H9 (cell line): ENCODE results near the gene SERPINE2. TPM values are rescaled to one million over a fixed set of nuclear protein-coding genes. Genes with fewer than 3 reads are reported as not detected.

ENCODE experiments used
- DNase-seq: peaks from one replicate; pipeline ENCODE4 v3.0.0-alpha.2; 2017
- H2AFZ ChIP-seq: one replicate; pipeline ENCODE4 v1.6.1; 2013; ENCODE audit warnings: mild to moderate bottlenecking, low read length, control low read depth, moderate library complexity
- H2AK5ac ChIP-seq: 2 replicates; pipeline ENCODE4 v1.6.1; 2013; ENCODE audit warnings: low read length, control low read depth, mixed read lengths; ENCODE audit not compliant: insufficient read length
- H2BK120ac ChIP-seq: one replicate; pipeline ENCODE4 v1.6.1; 2013; ENCODE audit warnings: low read depth, mild to moderate bottlenecking, low read length, control low read depth, inconsistent platforms; ENCODE audit not compliant: poor library complexity, severe bottlenecking
- H2BK12ac ChIP-seq: 2 replicates; pipeline ENCODE4 v1.6.1; 2013; ENCODE audit warnings: low read length, control low read depth, mixed read lengths, low read depth; ENCODE audit not compliant: insufficient read length
- H2BK15ac ChIP-seq: 2 replicates; pipeline ENCODE4 v1.6.1; 2013; ENCODE audit warnings: low read depth, low read length, control low read depth
- H2BK20ac ChIP-seq: one replicate; pipeline ENCODE4 v1.6.1; 2013; ENCODE audit warnings: low read depth, mild to moderate bottlenecking, low read length, control low read depth, inconsistent platforms; ENCODE audit not compliant: poor library complexity, severe bottlenecking
- H2BK5ac ChIP-seq: 2 replicates; pipeline ENCODE4 v1.6.1; 2013; ENCODE audit warnings: low read length, control low read depth, mixed read lengths; ENCODE audit not compliant: insufficient read length
- H3K14ac ChIP-seq: 2 replicates; pipeline ENCODE4 v1.6.1; 2013; ENCODE audit warnings: low read length, control low read depth; ENCODE audit not compliant: insufficient read depth
- H3K18ac ChIP-seq: 2 replicates; pipeline ENCODE4 v1.6.1; 2013; ENCODE audit warnings: low read depth, mild to moderate bottlenecking, mixed read lengths, low read length, control low read depth; ENCODE audit not compliant: insufficient read length
- H3K23ac ChIP-seq: 2 replicates; pipeline ENCODE4 v1.6.1; 2013; ENCODE audit warnings: low read length, control low read depth, mixed read lengths, low read depth; ENCODE audit not compliant: insufficient read length
- H3K23me2 ChIP-seq: 2 replicates; pipeline ENCODE4 v1.6.1; 2013; ENCODE audit warnings: low read depth, mild to moderate bottlenecking, mixed read lengths, low read length, control low read depth; ENCODE audit not compliant: insufficient read length, poor library complexity, severe bottlenecking
- H3K27ac ChIP-seq: 2 replicates; pipeline ENCODE4 v1.5.1; 2013; ENCODE audit warnings: low read length, control low read depth, mixed read lengths, low read depth; ENCODE audit not compliant: insufficient read length
- H3K27me3 ChIP-seq: 2 replicates; pipeline ENCODE4 v1.6.1; 2013; ENCODE audit warnings: low read length, control low read depth, inconsistent platforms; ENCODE audit not compliant: insufficient read depth
- H3K4ac ChIP-seq: 2 replicates; pipeline ENCODE4 v1.6.1; 2013; ENCODE audit warnings: low read depth, mild to moderate bottlenecking, control low read depth, inconsistent platforms, low read length, moderate library complexity
- H3K4me1 ChIP-seq: 2 replicates; pipeline ENCODE4 v1.6.1; 2013; ENCODE audit warnings: low read length, control low read depth, inconsistent platforms; ENCODE audit not compliant: insufficient read depth
- H3K4me2 ChIP-seq: 2 replicates; pipeline ENCODE4 v1.6.1; 2013; ENCODE audit warnings: low read length, control low read depth, mixed read lengths; ENCODE audit not compliant: insufficient read length, insufficient read depth
- H3K56ac ChIP-seq: 2 replicates; pipeline ENCODE4 v1.6.1; 2013; ENCODE audit warnings: low read depth, mild to moderate bottlenecking, mixed read lengths, low read length, control low read depth; ENCODE audit not compliant: insufficient read length
- H3K79me1 ChIP-seq: 2 replicates; pipeline ENCODE4 v1.6.1; 2013; ENCODE audit warnings: low read depth, mild to moderate bottlenecking, moderate library complexity, low read length, control low read depth, inconsistent platforms; ENCODE audit not compliant: insufficient read depth, poor library complexity, severe bottlenecking
- H3K79me2 ChIP-seq: 2 replicates; pipeline ENCODE4 v1.6.1; 2013; ENCODE audit warnings: low read length, control low read depth, inconsistent platforms; ENCODE audit not compliant: insufficient read depth
- H3K9ac ChIP-seq: 2 replicates; pipeline ENCODE4 v1.6.1; 2013; ENCODE audit warnings: low read length, control low read depth, mixed read lengths; ENCODE audit not compliant: insufficient read length; ENCODE audit errors: extremely low read depth
- H3K9me3 ChIP-seq: one replicate; pipeline ENCODE4 v1.6.1; 2013; ENCODE audit warnings: low read depth, low read length, inconsistent platforms; ENCODE audit not compliant: control insufficient read depth
- H3T11ph ChIP-seq: one replicate; pipeline ENCODE4 v1.6.1; 2013; ENCODE audit warnings: mild to moderate bottlenecking, low read length, control low read depth, inconsistent platforms
- H4K20me1 ChIP-seq: one replicate; pipeline ENCODE4 v1.6.1; 2013; ENCODE audit not compliant: control insufficient read depth, insufficient read length, insufficient read depth
- H4K5ac ChIP-seq: 2 replicates; pipeline ENCODE4 v1.6.1; 2013; ENCODE audit warnings: low read depth, mild to moderate bottlenecking, mixed read lengths, low read length, control low read depth; ENCODE audit not compliant: insufficient read length
- H4K8ac ChIP-seq: replicated peaks from 2 replicates; pipeline ENCODE4 v1.6.1; 2013; ENCODE audit warnings: low read length, control low read depth, mixed read lengths, low read depth; ENCODE audit not compliant: insufficient read length
- H4K91ac ChIP-seq: 2 replicates; pipeline ENCODE4 v1.6.1; 2013; ENCODE audit warnings: low read depth, mild to moderate bottlenecking, moderate library complexity, mixed read lengths, low read length, control low read depth; ENCODE audit not compliant: insufficient read length
- H3K27ac Mint-ChIP-seq, 3 experiments: 2 replicates in 2 of 3; 3 replicates in 1 of 3; pipeline ENCODE4 v1.8.0; 2020 to 2021; ENCODE audit warnings: mixed read lengths in 3 of 3, mild to moderate bottlenecking in 1 of 3, moderate library complexity in 1 of 3
- H3K27me3 Mint-ChIP-seq: 2 replicates; pipeline ENCODE4 v1.8.0; 2021; ENCODE audit warnings: low read depth, mild to moderate bottlenecking, moderate library complexity, mixed read lengths
- H3K36me3 Mint-ChIP-seq, 3 experiments: 2 replicates in 2 of 3; 3 replicates in 1 of 3; pipeline ENCODE4 v1.8.0; 2020 to 2021; ENCODE audit warnings: low read depth in 3 of 3, mixed read lengths in 3 of 3; ENCODE audit not compliant: insufficient read depth in 1 of 3
- H3K4me1 Mint-ChIP-seq, 2 experiments: 2 replicates each; pipeline ENCODE4 v1.8.0; 2020; ENCODE audit warnings: mixed read lengths in 2 of 2
- H3K4me3 Mint-ChIP-seq, 2 experiments: 2 replicates in 1 of 2; 3 replicates in 1 of 2; pipeline ENCODE4 v1.8.0; 2020 to 2021; ENCODE audit warnings: mild to moderate bottlenecking in 2 of 2, mixed read lengths in 2 of 2, moderate library complexity in 1 of 2
- H3K9me3 Mint-ChIP-seq, 2 experiments: 2 replicates in 1 of 2; 3 replicates in 1 of 2; pipeline ENCODE4 v1.8.0; 2020; ENCODE audit warnings: mild to moderate bottlenecking in 2 of 2, mixed read lengths in 2 of 2, moderate library complexity in 1 of 2
- CTCF ChIP-seq: fragments of 200-600 bp; sonication (generic); conservative IDR thresholded peaks from 3 replicates; pipeline ENCODE4 v1.8.0; 2021; ENCODE audit warnings: antibody characterized with exemption, mild to moderate bottlenecking
- WGBS: extraction: QIAGEN DNeasy Blood & Tissue Kit; methylation state at CpG from one replicate; pipeline ENCODE4 v1.1.7; 2013; ENCODE audit warnings: missing lambda C conversion rate, low lambda C conversion rate, mixed read lengths; ENCODE audit not compliant: insufficient read length; ENCODE audit errors: extremely low coverage; 5-methylcytosine and 5-hydroxymethylcytosine counted together
- total RNA-seq: library from RNA; stranded (reverse); gene quantifications from 2 replicates; pipeline ENCODE4 v1.2.1, GENCODE V29; 2021

SERPINE2 gene
- total RNA-seq, 1 experiment from 2014 or later, result 40.0 TPM

GRCh38 chr2:224027931-224028330 is 11.2 kb downstream of the SERPINE2 start:
- no peak overlapping the region for H3K18ac ChIP-seq
- H4K5ac ChIP-seq, result no peak overlapping the region
- H3K36me3 Mint-ChIP-seq, result peaks cover 4 to 11% (median 5%) of the 10 kb centered on the region in 3 experiments; a peak in 3 of 7 replicates
- H3K4me3 Mint-ChIP-seq, result no peak overlapping the region; a peak in 1 of 5 replicates
- no peak overlapping the region for H2BK120ac ChIP-seq
- H3K27ac Mint-ChIP-seq, result no peak overlapping the region
- H3K27ac ChIP-seq, result no peak overlapping the region
- no peaks in the 10 kb centered on the region; a peak in 1 of 5 replicates for H3K9me3 Mint-ChIP-seq
- no peak overlapping the region for H3T11ph ChIP-seq
- no peak overlapping the region for H3K56ac ChIP-seq
- no peak overlapping the region for H3K9ac ChIP-seq
- H2BK20ac ChIP-seq, result no peak overlapping the region
- peaks cover 42% of the 10 kb centered on the region for H3K27me3 Mint-ChIP-seq
- no peaks in the 10 kb centered on the region for H4K20me1 ChIP-seq
- H3K79me1 ChIP-seq, result no peaks in the 10 kb centered on the region
- H3K9me3 ChIP-seq, result no peaks in the 10 kb centered on the region
- TF ChIP-seq CTCF, result no peak
- H3K4me1 ChIP-seq, result peaks cover 33% of the 10 kb centered on the region; the same call in 1 of the 2 replicates
- H2BK5ac ChIP-seq, result no peak overlapping the region
- peaks cover 66% of the 10 kb centered on the region in 2 experiments for H3K4me1 Mint-ChIP-seq
- H3K4me2 ChIP-seq, result no peak overlapping the region
- no peaks in the 10 kb centered on the region; the same call in 1 of the 2 replicates for H3K79me2 ChIP-seq
- no peak overlapping the region for H2AFZ ChIP-seq
- no peak overlapping the region for H4K8ac ChIP-seq
- H2BK15ac ChIP-seq, result no peak overlapping the region
- H3K23me2 ChIP-seq, result no peaks in the 10 kb centered on the region
- H3K23ac ChIP-seq, result no peak overlapping the region
- H3K4ac ChIP-seq, result no peak overlapping the region
- no peak overlapping the region for H4K91ac ChIP-seq
- H2AK5ac ChIP-seq, result no peak overlapping the region
- no CpG with 5 or more reads among the region's 5 CpGs for WGBS
- no peak overlapping the region for H3K14ac ChIP-seq
- H3K27me3 ChIP-seq, result no peaks in the 10 kb centered on the region
- no peak overlapping the region for H2BK12ac ChIP-seq
- no peak for DNase-seq
